Fibroblast of the aortic adventitia (primary cell): ENCODE data around the gene PHACTR3. TPM values are rescaled to one million over a fixed set of nuclear protein-coding genes. Genes with fewer than 3 reads are reported as not detected.

Experiments
- DNase-seq: peaks from one replicate; pipeline ENCODE4 v3.0.0-alpha.2; 2010; ENCODE audit warnings: low read depth
- H3K4me3 ChIP-seq: 2 replicates; pipeline ENCODE4 v1.5.1; 2011; ENCODE audit warnings: low read depth, mild to moderate bottlenecking, control low read depth, low read length, moderate library complexity
- CTCF ChIP-seq: IDR thresholded peaks from 2 replicates; pipeline ENCODE4 v1.5.1; 2011; ENCODE audit warnings: mild to moderate bottlenecking, low read length, control low read depth, inconsistent platforms; ENCODE audit not compliant: insufficient read depth
- total RNA-seq: library from RNA; depleted of rRNA; stranded (reverse); fragments of >200 nt; gene quantifications from 2 replicates; pipeline ENCODE4 v1.2.3, GENCODE V29; 2012; ENCODE audit warnings: low replicate concordance

The PHACTR3 gene
- total RNA-seq, 1 donor: not detected

GRCh38 chr20:59777814-59778575 is 173.7 kb downstream of the PHACTR3 start:
- no peak for TF ChIP-seq CTCF
- no peak overlapping the region for H3K4me3 ChIP-seq
- no peak for DNase-seq

GRCh38 chr20:59778615-59779200 is 174.4 kb downstream of the PHACTR3 start:
- DNase-seq: no peak
- no peak for TF ChIP-seq CTCF
- no peak overlapping the region for H3K4me3 ChIP-seq

GRCh38 chr20:59779656-59780380 is 175.5 kb downstream of the PHACTR3 start:
- no peak for DNase-seq
- H3K4me3 ChIP-seq: no peak overlapping the region
- TF ChIP-seq CTCF: no peak

GRCh38 chr20:59780494-59781185 is 176.3 kb downstream of the PHACTR3 start:
- no peak for DNase-seq
- TF ChIP-seq CTCF: no peak
- no peak overlapping the region for H3K4me3 ChIP-seq

GRCh38 chr20:59781226-59781625 is 176.9 kb downstream of the PHACTR3 start:
- no peak for TF ChIP-seq CTCF
- DNase-seq: no peak
- no peak overlapping the region for H3K4me3 ChIP-seq

- TF ChIP-seq CTCF: peak; percentile 65
- no peak overlapping the region for H3K4me3 ChIP-seq
- peak; percentile 9 for DNase-seq
Observed at GRCh38 chr20:59782986-59783640, 178.8 kb downstream of the PHACTR3 start.
